HepG2 (cell line): ENCODE results near the gene CYSTM1. TPM values are rescaled to one million over a fixed set of nuclear protein-coding genes. Genes with fewer than 3 reads are reported as not detected.

ENCODE experiments used
- ELF1 ChIP-seq: sonication (generic); formaldehyde crosslinking; IDR thresholded peaks from 2 replicates; pipeline ENCODE4 v1.4.0; 2020; ENCODE audit warnings: missing genetic modification reagents
- GZF1 ChIP-seq: sonication (generic); formaldehyde crosslinking; IDR thresholded peaks from 2 replicates; pipeline ENCODE4 v1.5.1; 2020; ENCODE audit warnings: mild to moderate bottlenecking, missing genetic modification reagents
- HIVEP1 ChIP-seq: sonication (generic); formaldehyde crosslinking; IDR thresholded peaks from 2 replicates; pipeline ENCODE4 v1.4.0; 2020; ENCODE audit warnings: mild to moderate bottlenecking, missing genetic modification reagents
- JARID2 ChIP-seq: sonication (generic); formaldehyde crosslinking; IDR thresholded peaks from 2 replicates; pipeline ENCODE4 v1.8.1; 2023; ENCODE audit warnings: missing genetic modification reagents, inconsistent platforms; ENCODE audit not compliant: insufficient replicate concordance
- KDM5A ChIP-seq: fragments of 200-600 bp; sonication (generic); IDR thresholded peaks from 2 replicates; pipeline ENCODE4 v1.7.0; 2018; ENCODE audit warnings: antibody characterized with exemption, mild to moderate bottlenecking, low read length, borderline replicate concordance
- MTF1 ChIP-seq: sonication (generic); formaldehyde crosslinking; IDR thresholded peaks from 2 replicates; pipeline ENCODE4 v1.5.0; 2020; ENCODE audit warnings: missing genetic modification reagents
- NFE2L1 ChIP-seq: sonication (generic); formaldehyde crosslinking; IDR thresholded peaks from 2 replicates; pipeline ENCODE4 v1.4.0; 2020; ENCODE audit warnings: missing genetic modification reagents, mild to moderate bottlenecking, borderline replicate concordance
- PHF8 ChIP-seq: sonication (generic); formaldehyde crosslinking; IDR thresholded peaks from 2 replicates; pipeline ENCODE4 v1.5.0; 2020; ENCODE audit warnings: missing genetic modification reagents
- RBFOX2 ChIP-seq: fragments of 200-400 bp; formaldehyde crosslinking; IDR thresholded peaks from 2 replicates; pipeline ENCODE4 v1.6.1; 2017; ENCODE audit warnings: low read depth, mild to moderate bottlenecking, low read length
- SRSF1 ChIP-seq: fragments of 200-400 bp; formaldehyde crosslinking; optimal IDR thresholded peaks from 2 replicates; pipeline ENCODE3; 2017; ENCODE audit warnings: mild to moderate bottlenecking, low read depth, low read length, moderate library complexity
- TBX2 ChIP-seq: sonication (generic); formaldehyde crosslinking; IDR thresholded peaks from 2 replicates; pipeline ENCODE4 v1.5.0; 2020; ENCODE audit warnings: missing genetic modification reagents, mild to moderate bottlenecking, borderline replicate concordance
- ZNF546 ChIP-seq: sonication (generic); formaldehyde crosslinking; conservative IDR thresholded peaks from 2 replicates; pipeline ENCODE4 v1.8.1; 2023; ENCODE audit warnings: mild to moderate bottlenecking, missing genetic modification reagents
- ZNF556 ChIP-seq: sonication (generic); formaldehyde crosslinking; IDR thresholded peaks from 2 replicates; pipeline ENCODE4 v1.4.0; 2020; ENCODE audit warnings: mild to moderate bottlenecking, missing genetic modification reagents, borderline replicate concordance
- ZNF574 ChIP-seq: sonication (generic); formaldehyde crosslinking; IDR thresholded peaks from 2 replicates; pipeline ENCODE4 v1.4.0; 2020; ENCODE audit warnings: missing genetic modification reagents
- ZNF775 ChIP-seq: sonication (generic); formaldehyde crosslinking; IDR thresholded peaks from 2 replicates; pipeline ENCODE4 v1.4.0; 2020; ENCODE audit warnings: missing genetic modification reagents, mild to moderate bottlenecking, moderate library complexity, borderline replicate concordance
- polyA plus RNA-seq, 8 experiments: library from polyadenylated mRNA; depleted of rRNA in 3 of 8; stranded (reverse) in 7 of 8; unstranded in 1 of 8; fragments of >200 nt; fragmentation: Illumina TruSeq in 4 of 8; extraction: Trizol in 4 of 8; gene quantifications; 2 replicates each; pipeline versions ENCODE4 v1.2.1 to v1.2.3, GENCODE V29; 2011 to 2016; ENCODE audit warnings: low read depth in 4 of 8, missing spikeins in 1 of 8, mixed read lengths in 1 of 8; ENCODE audit not compliant: insufficient read depth in 1 of 8
- total RNA-seq, 5 experiments: library from RNA; depleted of rRNA; stranded (reverse); fragments of >200 nt; fragmentation: Illumina TruSeq; extraction: Trizol; gene quantifications; 2 replicates each; pipeline ENCODE4 v1.2.3, GENCODE V29; 2016; ENCODE audit warnings: low read depth in 1 of 5
- TF ChIP-seq, protein P1 (sequence below): sonication (generic); formaldehyde crosslinking; IDR thresholded peaks from 2 replicates; pipeline ENCODE4 v1.5.1; 2020; ENCODE audit warnings: missing genetic modification reagents, mild to moderate bottlenecking, borderline replicate concordance
- TF ChIP-seq, protein P2 (sequence below): sonication (generic); formaldehyde crosslinking; IDR thresholded peaks from 2 replicates; pipeline ENCODE4 v1.8.1; 2023; ENCODE audit warnings: mild to moderate bottlenecking, inconsistent platforms, moderate library complexity, missing genetic modification reagents, borderline replicate concordance
- TF ChIP-seq, protein P3 (sequence below): sonication (generic); formaldehyde crosslinking; IDR thresholded peaks from 2 replicates; pipeline ENCODE4; 2020; ENCODE audit warnings: missing genetic modification reagents, mild to moderate bottlenecking, borderline replicate concordance

CYSTM1 gene
- total and polyA plus RNA-seq, 2 of the 13 experiments (the other 11 are each of a cell fraction or from before 2014, with no cell fraction given), result 40.0 to 73.4 TPM

DNA sequence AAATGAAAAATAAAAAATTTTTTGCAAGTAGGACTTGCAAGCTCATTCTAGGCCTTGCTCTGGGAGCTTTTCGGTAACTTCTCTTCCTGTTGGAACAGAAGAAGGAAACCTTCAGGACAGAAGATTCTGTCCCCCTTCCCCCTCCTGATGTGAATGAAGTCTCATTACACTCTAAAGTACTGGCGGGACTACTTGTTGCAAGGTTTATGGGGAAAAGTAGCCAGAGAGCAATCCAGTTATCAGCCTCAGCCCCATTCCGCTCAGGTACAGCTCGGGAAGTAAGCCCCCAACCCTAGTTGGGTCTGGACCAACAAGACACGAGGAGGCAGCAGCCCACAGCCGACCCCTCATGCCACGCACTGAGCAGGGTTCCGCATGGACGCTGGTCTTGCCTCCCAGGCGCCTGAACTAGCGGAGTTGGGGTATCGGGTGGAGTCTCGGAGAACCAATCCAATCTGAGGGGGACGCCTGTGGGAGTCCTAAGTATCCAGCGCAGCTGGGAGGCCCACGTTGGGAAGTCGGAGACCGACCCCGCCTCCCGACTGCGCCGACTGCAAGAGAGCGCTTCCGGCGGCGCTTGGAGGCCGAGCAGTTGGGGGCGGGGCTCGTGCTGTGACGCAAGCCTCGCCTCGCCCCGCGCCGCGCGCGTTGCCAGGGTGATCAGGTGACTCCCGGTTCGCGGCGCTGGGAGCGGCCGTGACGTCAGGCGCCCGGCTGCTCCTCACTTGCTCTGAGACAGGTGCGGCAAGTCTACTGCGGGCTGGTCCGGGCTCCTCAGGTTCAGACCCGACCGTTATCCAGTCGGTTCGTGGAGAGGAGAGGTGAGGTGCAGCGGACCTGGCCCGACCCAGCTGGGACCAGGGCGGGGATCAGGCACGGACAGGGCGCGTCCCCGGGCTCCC lies at the start of gene CYSTM1 (continued):
- TF ChIP-seq SRSF1 (no peak), HIVEP1 (CRISPR knock-in tag) (peak; percentile 66), ZNF546 (no peak), ZNF556 (CRISPR knock-in tag) (no peak), RBFOX2 (peak; percentile 79), ELF1 (CRISPR knock-in tag) (no peak), TBX2 (CRISPR knock-in tag) (peak; percentile 68), NFE2L1 (CRISPR knock-in tag) (no peak), PHF8 (CRISPR knock-in tag) (peak; percentile 73), MTF1 (CRISPR knock-in tag) (0 out of 2 replicates have a peak, but pooled peaks have one; percentile 28), KDM5A (no peak), GZF1 (CRISPR knock-in tag) (no peak), JARID2 (CRISPR knock-in tag) (no peak), ZNF574 (CRISPR knock-in tag) (no peak; the same call in none of the 2 replicates), ZNF775 (no peak)
- TF ChIP-seq, protein P1, sequence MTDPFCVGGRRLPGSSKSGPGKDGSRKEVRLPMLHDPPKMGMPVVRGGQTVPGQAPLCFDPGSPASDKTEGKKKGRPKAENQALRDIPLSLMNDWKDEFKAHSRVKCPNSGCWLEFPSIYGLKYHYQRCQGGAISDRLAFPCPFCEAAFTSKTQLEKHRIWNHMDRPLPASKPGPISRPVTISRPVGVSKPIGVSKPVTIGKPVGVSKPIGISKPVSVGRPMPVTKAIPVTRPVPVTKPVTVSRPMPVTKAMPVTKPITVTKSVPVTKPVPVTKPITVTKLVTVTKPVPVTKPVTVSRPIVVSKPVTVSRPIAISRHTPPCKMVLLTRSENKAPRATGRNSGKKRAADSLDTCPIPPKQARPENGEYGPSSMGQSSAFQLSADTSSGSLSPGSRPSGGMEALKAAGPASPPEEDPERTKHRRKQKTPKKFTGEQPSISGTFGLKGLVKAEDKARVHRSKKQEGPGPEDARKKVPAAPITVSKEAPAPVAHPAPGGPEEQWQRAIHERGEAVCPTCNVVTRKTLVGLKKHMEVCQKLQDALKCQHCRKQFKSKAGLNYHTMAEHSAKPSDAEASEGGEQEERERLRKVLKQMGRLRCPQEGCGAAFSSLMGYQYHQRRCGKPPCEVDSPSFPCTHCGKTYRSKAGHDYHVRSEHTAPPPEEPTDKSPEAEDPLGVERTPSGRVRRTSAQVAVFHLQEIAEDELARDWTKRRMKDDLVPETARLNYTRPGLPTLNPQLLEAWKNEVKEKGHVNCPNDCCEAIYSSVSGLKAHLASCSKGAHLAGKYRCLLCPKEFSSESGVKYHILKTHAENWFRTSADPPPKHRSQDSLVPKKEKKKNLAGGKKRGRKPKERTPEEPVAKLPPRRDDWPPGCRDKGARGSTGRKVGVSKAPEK (CRISPR knock-in tag), result no peak; the same call in 1 of the 2 replicates
- TF ChIP-seq, protein P2, sequence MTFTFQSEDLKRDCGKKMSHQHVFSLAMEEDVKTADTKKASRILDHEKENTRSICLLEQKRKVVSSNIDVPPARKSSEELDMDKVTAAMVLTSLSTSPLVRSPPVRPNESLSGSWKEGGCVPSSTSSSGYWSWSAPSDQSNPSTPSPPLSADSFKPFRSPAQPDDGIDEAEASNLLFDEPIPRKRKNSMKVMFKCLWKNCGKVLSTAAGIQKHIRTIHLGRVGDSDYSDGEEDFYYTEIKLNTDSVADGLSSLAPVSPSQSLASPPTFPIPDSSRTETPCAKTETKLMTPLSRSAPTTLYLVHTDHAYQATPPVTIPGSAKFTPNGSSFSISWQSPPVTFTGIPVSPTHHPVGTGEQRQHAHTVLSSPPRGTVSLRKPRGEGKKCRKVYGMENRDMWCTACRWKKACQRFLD (CRISPR knock-in tag), result 0 out of 2 replicates have a peak, but pooled peaks have one; percentile 40
- TF ChIP-seq, protein P3, sequence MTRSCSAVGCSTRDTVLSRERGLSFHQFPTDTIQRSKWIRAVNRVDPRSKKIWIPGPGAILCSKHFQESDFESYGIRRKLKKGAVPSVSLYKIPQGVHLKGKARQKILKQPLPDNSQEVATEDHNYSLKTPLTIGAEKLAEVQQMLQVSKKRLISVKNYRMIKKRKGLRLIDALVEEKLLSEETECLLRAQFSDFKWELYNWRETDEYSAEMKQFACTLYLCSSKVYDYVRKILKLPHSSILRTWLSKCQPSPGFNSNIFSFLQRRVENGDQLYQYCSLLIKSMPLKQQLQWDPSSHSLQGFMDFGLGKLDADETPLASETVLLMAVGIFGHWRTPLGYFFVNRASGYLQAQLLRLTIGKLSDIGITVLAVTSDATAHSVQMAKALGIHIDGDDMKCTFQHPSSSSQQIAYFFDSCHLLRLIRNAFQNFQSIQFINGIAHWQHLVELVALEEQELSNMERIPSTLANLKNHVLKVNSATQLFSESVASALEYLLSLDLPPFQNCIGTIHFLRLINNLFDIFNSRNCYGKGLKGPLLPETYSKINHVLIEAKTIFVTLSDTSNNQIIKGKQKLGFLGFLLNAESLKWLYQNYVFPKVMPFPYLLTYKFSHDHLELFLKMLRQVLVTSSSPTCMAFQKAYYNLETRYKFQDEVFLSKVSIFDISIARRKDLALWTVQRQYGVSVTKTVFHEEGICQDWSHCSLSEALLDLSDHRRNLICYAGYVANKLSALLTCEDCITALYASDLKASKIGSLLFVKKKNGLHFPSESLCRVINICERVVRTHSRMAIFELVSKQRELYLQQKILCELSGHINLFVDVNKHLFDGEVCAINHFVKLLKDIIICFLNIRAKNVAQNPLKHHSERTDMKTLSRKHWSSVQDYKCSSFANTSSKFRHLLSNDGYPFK (CRISPR knock-in tag), result peak; percentile 19; the same call in 1 of the 2 replicates
